ENCODE results near the gene RAD18.

- TF ChIP-seq CTCF (conservative IDR thresholded peaks at IDR 0.05; ENCODE audit: low read length), result no peak
- no peak for TF ChIP-seq EZH2phosphoT487 (IDR thresholded peaks at IDR 0.05; ENCODE audit: borderline replicate concordance)
Measured at GRCh38 chr3:8976540-8977182, 13.4 kb upstream of the RAD18 start.
